ENCODE data around the gene ACD. TPM values are rescaled to one million over a fixed set of nuclear protein-coding genes. Genes with fewer than 3 reads are reported as not detected.
A peak's percentile ranks its signal among the peaks of the same experiment; 100 is the strongest.

The ACD gene
- total RNA-seq, 2 experiments from 2014 or later = 50.8 to 53.7 TPM

GRCh38 chr16:67704110-67704509, 44.0 kb upstream of the ACD start:
- Mint-ChIP-seq H3K27ac (peak overlapping the region; percentile 79), H3K36me3 (ENCODE audit: low read depth) (peaks cover 3% of the 10 kb centered on the region), H3K4me3 (no peak overlapping the region), H3K4me1 (ENCODE audit: low read depth) (peaks cover 13% of the 10 kb centered on the region), H3K9me3 (no peaks in the 10 kb centered on the region), H3K27me3 (no peaks in the 10 kb centered on the region)
- ChIA-PET CTCF (interaction anchor here (1.4 to 2.0 kb wide), 3 partner anchors 112 to 183 kb away, joined by 4 to 5 read pairs (median 5); no protein-coding TSS in a partner anchor), POLR2A (no interaction called here)
- no peak for DNase-seq
- ATAC-seq = no peak
- intact Hi-C loops (cut with micrococcal nuclease) = no loop called here
- no peak for TF ChIP-seq CTCF (IDR thresholded peaks at IDR 0.05)

GRCh38 chr16:67703626-67704025, 43.6 kb upstream of the ACD start:
- ATAC-seq (peak; percentile 92), DNase-seq (peak; percentile 42)
- ChIA-PET CTCF (interaction anchor here (1.4 to 2.0 kb wide), 3 partner anchors 113 to 182 kb away, joined by 4 to 5 read pairs (median 5); no protein-coding TSS in a partner anchor), POLR2A (no interaction called here)
- Mint-ChIP-seq H3K27me3 (no peaks in the 10 kb centered on the region), H3K27ac (peak overlapping the region; percentile 79), H3K36me3 (ENCODE audit: low read depth) (peaks cover 4% of the 10 kb centered on the region), H3K9me3 (no peaks in the 10 kb centered on the region), H3K4me1 (ENCODE audit: low read depth) (peaks cover 13% of the 10 kb centered on the region), H3K4me3 (no peak overlapping the region)
- intact Hi-C loops (cut with micrococcal nuclease) = no loop called here
- no peak for TF ChIP-seq CTCF (IDR thresholded peaks at IDR 0.05)

GRCh38 chr16:67702130-67702529, 42.1 kb upstream of the ACD start:
- peaks cover 13% of the 10 kb centered on the region for H3K4me1 Mint-ChIP-seq (ENCODE audit: low read depth)
- no peak for ATAC-seq
- intact Hi-C loops (cut with micrococcal nuclease) = no loop called here
- no peaks in the 10 kb centered on the region for H3K27me3 Mint-ChIP-seq
- ChIA-PET CTCF (interaction anchor here (0.7 to 1.1 kb wide), 3 partner anchors 115 to 181 kb away, joined by 3 to 4 read pairs (median 3); no protein-coding TSS in a partner anchor), POLR2A (no interaction called here)
- no peak for TF ChIP-seq CTCF (IDR thresholded peaks at IDR 0.05)
- no peak overlapping the region for H3K27ac Mint-ChIP-seq
- no peaks in the 10 kb centered on the region for H3K9me3 Mint-ChIP-seq
- no peak for DNase-seq
- peaks cover 4% of the 10 kb centered on the region for H3K36me3 Mint-ChIP-seq (ENCODE audit: low read depth)
- no peak overlapping the region for H3K4me3 Mint-ChIP-seq

- no peak overlapping the region for H3K4me3 Mint-ChIP-seq
- TF ChIP-seq CTCF (IDR thresholded peaks at IDR 0.05) = no peak
- DNase-seq (no peak), ATAC-seq (no peak)
- no peaks in the 10 kb centered on the region for H3K27me3 Mint-ChIP-seq
- H3K36me3 Mint-ChIP-seq (ENCODE audit: low read depth) = peaks cover 4% of the 10 kb centered on the region
- ChIA-PET POLR2A (no interaction called here), CTCF (interaction anchor here (0.7 to 1.1 kb wide), 3 partner anchors 155 to 273 kb away, joined by 3 read pairs; no protein-coding TSS in a partner anchor)
- H3K27ac Mint-ChIP-seq = peak overlapping the region; percentile 51
- H3K4me1 Mint-ChIP-seq (ENCODE audit: low read depth) = peaks cover 13% of the 10 kb centered on the region
- no peaks in the 10 kb centered on the region for H3K9me3 Mint-ChIP-seq
- intact Hi-C loops (cut with micrococcal nuclease) = no loop called here
Observed at GRCh38 chr16:67701420-67701819, 41.4 kb upstream of the ACD start.

GRCh38 chr16:67699265-67699664, 39.2 kb upstream of the ACD start:
- ChIA-PET CTCF (no interaction called here), POLR2A (interaction anchor here (0.6 kb wide), 1 partner anchor 168 kb away, joined by 3 read pairs; no protein-coding TSS in a partner anchor)
- Mint-ChIP-seq H3K27ac (no peak overlapping the region), H3K4me1 (ENCODE audit: low read depth) (peaks cover 10% of the 10 kb centered on the region), H3K9me3 (no peaks in the 10 kb centered on the region), H3K4me3 (no peak overlapping the region), H3K36me3 (ENCODE audit: low read depth) (peaks cover 4% of the 10 kb centered on the region), H3K27me3 (no peaks in the 10 kb centered on the region)
- intact Hi-C loops (cut with micrococcal nuclease) = no loop called here
- ATAC-seq (no peak), DNase-seq (no peak)
- no peak for TF ChIP-seq CTCF (IDR thresholded peaks at IDR 0.05)

Measured in activated CD8-positive, alpha-beta T cell treated with anti-CD3 and anti-CD28 coated beads for 36 hours (primary cell).